Measurements from ENCODE around the gene SLIT3.

The SLIT3 gene

DNA sequence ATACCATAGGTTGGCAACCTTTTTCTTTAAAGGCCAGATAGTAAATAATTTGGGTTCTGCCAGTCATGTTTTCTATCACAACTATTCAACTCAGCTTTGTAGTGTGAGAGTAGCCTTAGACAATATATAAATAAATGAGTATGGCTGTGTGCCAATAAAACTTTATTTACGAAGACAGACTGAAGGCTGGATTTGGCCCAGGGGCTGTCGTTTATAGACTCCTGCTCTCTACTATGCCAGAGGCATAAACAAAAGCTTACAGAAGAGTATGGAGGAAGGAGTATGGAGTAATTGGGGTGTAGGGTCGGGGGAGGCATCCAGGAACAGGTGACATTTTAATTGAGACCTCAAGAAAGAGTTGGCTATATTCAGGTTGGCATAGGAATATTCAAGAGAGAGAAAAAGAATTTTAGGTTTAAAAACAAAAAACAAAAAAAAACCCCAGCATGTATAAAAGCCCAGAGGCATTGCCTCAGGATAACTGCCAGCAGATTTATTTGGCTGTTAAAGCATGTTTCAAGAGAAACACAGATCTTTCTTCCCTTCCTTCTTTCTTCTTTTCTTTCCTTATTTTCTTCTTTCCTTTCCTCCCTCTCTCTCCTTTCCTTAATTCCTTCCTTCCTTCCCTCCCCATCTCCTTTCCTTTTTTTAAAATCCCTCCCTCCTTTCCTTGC lies 39.9 kb downstream of the SLIT3 start:
- no peak for DNase-seq

DNA sequence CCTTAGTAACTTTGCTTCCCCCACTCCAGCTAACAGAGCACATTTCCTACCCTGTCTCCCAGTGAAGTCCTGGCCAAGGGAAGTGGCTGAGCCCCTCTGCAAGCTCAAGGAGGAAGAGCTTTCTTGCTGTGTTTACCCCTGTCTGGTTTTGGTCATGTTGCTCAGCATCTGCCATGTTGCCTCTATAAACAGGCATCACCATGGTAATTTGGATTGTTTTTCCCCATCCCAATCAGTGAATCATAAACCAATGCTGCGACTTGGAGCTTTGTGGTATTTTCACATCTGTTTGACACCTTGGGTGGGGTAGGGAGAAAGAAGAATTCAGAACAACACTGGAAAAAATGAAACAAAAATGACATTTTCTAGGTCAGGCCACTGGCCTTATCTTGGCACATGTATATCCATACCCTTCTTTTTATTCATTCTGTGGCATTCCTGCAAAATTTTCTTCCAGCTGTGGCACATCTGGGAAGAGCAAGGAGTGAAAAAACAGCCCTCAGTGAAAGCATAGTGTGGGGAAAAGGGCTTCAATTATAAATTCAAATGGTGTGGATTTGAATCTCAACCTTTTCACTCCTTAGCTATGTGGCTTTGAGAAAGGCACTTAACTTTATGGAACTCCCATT lies 42.5 kb downstream of the SLIT3 start:
- DNase-seq: no peak

DNA sequence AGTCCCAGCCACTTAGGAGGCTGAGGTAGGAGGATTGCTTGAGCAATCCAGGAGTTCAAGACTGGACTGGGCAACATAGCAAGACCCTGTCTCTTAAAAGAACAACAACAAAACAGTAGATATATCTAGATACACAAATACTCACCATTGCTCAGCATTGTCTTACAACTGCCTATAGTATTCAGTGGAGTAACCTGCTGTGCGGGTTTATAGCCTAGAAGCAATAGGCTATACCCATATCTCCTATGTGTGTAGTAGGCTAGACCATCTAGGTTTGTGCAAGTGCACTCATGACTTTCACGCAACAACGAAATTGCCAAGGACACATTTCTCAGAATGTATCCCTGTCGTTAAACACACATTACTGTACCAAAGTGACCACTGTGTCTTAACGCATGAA lies 44.7 kb downstream of the SLIT3 start:
- no peak for DNase-seq

DNA sequence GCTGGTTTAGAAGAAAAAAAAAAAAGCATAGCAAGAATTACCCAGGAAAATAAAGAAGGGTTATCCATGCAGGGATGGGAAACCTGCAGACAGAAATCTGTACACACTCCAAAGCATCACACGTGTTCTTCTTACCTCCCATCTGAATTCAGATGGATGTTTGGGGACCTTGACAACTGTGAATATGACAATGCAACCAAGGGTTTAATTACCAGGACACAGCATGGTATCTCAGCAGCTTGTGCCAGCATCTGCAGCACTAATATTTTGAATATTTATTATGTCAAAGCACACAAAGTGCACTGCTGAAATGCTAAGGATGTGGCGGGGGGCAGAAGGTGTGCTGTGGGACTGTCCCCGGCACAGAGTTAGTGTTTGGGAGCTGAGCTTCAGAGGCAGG lies 47.9 kb downstream of the SLIT3 start:
- no peak for DNase-seq

DNA sequence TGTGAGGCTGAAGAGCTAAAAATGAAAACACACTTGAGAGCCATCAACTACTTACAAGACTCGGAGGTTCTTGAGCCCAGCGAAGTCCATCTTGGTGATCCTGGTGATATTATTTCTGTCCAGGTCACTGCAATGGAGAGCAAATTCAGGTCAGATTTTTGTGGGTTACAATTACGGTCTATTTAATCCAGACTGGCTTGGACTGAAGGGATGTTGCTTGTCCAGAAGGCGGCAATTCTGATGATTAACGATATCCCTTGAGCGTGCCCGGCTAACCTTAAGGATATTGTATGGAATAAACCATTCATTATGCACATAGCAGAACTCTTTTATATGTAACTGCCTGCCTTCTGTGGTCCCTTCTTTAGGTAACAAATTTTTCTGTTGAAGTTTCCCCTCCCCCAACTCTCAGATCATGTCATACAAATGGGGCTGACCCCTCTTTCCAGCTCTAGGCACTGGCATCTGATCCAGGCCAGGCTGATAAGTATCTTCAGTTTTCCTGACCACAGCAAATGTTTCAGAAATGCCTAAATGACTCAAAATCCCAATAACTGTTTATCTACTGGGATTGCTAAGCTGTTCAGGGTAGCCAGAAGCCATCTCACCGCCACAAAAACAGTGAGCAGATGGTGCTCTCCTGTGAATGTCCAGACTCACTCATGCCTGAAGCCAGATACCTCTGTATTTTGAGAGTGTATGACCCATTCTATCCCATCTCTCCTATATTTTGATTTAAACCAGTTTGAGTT lies 49.4 kb downstream of the SLIT3 start:
- DNase-seq: no peak

DNA sequence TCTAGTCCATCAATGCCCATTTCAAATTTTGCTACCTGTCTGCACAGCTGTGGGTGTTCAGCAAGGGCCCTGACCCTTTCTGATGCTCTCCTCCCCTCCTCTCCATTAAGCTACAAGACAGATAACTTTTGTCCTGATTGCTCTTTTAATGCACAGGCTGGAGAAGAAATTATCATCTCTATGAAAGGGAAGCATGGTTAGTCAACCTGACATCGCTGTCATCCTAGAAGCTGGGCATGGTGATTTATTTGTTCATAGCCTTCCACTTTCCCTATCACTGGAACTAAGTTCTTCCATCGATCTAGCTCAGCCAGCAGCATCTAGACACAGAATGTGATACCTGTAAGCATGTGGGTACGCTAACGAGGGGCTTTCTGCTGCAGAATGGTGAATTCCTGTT lies 50.1 kb downstream of the SLIT3 start:
- no peak for DNase-seq

DNA sequence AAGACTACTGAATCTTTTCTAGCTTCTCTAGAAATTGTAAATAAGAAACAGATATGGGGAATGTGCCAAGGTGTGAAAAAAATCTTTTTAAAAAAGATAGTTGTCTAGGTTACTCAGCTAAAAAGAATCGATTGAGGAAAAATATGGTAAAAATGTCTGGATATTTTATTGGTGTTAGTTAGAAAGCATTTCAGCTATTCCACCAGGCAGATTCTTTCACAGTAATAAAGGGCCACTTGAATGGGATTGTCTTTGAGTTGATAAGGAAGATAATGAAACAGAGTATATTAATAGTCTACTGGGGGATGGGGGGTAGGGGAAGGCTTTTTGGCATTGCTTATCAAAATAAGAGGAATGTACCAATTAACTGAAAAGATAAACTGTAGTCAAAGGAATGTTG lies 51.9 kb downstream of the SLIT3 start:
- DNase-seq: no peak

DNA sequence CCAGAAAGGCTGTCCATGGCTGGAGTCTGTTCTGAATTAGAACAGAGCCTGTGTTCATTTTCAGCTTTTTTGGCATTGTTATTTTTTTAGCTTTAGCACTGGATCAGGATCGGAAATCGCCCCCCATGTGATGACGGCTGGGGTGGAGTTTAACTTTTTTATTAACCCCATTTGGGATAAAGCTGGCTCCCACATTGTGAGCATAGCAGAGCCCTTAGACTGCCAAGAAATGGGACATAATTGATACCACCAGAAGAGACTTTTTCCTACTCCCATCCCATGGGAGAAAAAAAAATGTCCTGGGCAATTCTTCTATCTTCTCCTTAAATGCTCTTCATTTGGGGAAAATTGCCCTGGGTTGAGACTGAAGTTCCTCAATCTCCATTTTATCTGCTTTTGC lies 52.4 kb downstream of the SLIT3 start:
- DNase-seq: no peak

DNA sequence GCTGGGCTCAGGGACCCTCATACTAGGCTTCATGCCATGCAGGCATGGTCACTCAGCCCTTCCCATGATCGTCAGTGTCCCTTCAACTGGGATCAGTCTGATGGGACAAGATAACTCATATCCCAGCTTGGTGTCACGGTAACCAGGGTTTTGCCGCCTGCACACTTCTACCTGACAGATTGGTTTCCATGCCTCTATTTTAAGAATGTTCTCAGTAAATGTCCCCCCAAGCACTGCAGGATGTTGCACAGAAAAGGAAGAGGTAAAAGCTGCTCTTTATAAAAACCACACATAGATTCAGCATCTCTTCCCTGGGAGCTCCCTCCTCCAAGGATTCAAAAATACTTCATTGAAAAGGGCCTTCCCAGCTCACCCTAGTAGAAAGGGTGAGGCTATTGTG lies 56.1 kb downstream of the SLIT3 start:
- no peak for DNase-seq

DNA sequence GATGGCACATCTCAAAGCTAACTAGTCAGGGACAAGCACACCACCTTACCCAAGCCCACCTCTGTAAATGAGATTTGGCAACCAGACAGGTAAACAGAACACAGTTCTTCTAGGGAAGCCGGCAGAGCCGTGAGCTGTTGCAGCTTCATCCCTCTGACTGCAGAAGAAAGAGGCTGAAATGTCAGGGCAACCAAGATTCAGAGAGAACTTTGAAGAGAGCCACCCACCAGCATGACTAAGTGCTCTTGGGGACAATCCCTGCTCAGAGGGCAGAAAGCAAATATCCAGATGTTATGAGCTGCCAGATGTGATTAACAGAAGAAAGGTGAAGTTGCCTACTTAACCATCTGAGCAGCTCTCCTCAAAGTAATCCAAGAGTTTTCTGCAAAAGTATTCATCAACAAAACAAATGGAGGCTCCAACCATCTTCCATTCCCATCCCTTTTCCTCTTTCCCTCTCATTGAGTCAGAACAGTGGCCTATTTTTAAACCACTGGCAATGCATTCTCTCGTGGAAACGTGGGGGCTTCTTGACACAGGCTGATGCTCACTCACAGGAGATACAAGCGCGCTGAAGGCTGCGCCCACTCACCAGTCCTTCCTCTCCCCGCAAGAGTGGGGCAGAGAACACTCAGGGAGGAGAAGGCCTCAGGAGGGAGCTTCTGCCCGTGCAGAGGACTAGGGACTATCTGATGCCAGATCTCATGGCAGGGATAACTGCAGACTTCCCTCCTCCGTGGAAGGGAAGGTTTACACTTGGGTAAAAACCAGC lies 57.1 kb downstream of the SLIT3 start:
- DNase-seq: no peak

DNA sequence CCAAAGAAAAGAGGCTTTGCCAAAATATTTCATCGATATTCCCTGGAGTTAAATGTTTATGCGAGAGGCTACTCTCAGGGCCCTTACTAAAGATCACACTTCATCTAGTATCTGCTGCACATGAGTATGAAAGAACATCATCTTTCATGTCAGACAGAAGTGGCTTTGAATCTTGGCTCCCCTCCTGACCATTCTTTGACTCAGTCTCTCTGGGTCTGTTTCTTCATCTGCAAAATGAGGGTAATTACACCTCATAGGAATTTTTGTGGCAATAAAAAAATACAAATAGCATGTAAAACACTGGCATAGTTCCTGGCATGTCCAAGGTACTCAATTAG lies 58.1 kb downstream of the SLIT3 start:
- DNase-seq: no peak

DNA sequence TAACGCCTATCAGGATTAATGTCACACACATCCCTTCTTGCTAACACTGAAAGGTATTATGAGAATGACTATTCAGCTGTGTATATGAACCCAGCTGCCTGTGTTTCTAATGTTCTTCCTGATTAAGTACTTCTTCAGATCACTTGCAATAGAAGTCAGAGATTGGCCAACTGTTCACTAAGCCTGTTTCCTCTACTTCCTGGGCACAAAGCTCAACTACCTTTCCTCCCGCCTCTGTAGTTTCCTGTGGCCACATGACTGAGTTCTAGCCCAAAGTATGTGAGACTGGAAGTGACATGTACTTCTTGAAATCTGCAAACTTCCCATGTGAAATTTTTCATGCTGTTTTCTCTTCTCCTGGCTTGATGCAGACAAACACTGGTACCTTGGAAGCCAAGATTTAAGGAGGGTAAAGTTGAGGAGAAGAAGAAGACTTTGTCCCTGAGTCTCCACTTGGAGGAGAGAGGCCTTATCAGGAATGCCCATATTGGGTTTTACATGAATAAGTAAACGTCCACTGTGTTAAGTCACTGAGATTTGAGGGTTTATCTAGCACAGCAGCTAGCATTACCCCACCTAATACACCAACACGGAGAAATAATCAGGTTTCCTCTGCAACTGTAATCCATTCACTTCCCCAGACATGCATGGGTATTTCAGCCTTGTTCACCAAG lies 58.6 kb downstream of the SLIT3 start:
- no peak for DNase-seq

DNA sequence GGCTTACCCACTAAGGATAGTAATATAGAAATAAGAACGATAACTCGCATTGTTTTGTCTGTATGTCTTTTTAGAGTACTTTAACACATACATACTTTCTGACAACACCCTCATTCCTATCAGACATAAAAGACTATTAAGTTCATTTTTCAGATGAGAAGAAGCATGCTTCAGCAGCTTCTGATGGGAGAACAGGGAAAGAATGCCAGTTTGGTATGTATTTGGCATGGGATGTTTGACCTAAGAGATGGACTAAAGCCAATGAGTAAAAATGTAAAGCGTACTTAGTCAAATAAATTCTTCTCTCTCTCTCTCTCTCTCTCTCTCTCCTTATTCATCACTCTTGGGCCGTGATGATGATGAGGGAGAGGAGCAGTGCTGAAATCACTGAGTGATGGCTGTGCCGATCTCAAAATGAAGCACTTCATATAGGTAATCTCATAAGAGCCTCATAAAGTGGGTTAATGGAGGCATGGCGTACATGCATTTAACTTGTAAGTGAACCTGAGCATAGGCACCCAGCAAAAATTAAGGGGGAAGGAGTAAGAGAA lies 71.5 kb downstream of the SLIT3 start:
- no peak for DNase-seq

DNA sequence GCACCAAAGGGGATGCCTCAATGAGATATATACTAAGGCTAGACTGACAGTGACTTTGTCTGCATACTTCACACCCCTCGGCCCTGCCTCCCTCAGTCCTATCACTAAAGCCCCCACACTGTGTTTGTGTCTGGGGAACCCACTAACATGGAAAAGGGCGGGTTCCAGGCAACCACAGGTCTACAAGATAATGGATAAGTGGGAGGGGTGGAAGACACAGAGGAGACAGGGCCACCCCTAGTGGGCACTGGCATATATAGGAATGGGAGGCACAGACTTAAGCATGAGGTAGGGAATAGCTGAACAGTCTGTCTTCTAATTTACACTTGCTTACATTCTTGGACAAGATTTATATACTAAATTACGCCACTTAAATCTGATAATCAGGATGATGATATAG lies 74.0 kb downstream of the SLIT3 start:
- DNase-seq: no peak

DNA sequence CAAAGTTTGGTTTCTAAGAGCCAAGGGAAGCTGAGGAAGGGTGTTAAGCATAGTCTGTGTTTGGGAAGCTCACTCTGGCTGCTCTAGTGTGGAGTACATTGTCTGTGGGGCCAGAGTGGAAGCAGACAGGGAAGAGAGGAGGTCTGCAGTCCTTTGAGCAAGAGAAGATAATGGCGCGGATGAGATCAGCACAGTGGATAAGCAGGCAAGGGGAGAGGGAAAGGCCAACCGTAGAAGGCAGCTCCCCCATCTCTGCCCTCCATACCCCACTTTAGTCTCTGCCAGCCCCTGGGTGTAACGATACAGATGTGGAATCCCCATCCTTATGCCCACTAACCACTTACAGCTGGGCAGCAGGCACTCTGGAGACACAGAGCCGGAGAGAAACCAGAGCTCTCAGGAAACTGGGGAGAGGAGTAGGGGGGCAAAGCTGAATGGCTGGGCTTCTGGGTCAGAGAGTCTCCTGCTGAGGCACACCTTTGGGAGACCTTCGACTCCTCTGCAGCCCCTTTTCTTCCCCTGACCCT lies 75.0 kb downstream of the SLIT3 start:
- no peak for DNase-seq

DNA sequence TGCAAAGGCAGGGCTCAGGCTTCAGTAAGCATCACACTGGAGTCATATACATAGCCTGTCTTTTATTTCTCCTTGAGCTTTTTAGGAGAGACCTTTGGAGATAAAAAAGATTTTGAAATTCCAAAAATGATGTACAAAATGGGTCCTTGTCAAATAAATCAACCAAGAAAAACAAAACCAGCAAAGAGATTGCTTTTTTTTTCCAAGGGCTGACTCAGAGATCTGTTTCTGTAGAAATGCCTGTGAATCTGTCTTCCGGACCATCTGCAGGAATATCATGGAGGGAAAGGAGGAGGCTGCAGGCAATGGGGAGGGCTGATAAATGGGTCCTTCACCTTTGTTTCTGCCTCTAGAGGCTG lies 77.4 kb downstream of the SLIT3 start:
- no peak for DNase-seq

DNA sequence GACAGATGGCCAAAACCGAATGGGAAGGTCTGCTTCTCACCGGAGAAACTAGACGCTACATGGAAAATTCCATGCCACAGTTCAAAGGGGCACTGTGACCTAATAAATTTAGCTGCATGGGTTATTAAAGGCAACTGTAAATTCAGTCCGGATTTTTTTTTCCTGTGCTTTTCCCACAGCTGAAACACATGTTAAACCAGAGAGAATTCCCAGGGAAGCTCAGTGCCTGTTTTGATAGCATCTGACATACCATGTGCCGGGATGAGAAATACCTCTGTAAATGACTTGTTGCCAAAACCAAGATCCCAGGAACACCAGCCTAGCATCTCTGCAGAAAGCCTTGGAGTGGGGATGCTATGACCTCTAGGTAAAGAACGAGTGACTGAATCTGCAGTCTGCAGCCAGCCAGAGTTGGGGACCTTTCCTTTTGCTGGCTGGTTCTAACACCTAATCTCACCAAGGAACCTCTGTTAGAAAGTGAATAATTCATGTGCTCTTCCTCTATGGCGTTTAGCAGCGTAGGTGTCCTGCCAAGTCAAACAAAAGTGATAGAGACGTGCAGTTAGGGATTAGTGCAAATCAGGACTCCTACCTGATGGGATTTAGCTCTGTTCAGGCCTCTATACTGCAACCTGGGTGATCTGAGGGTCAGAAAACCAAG lies 77.9 kb downstream of the SLIT3 start:
- no peak for DNase-seq

DNA sequence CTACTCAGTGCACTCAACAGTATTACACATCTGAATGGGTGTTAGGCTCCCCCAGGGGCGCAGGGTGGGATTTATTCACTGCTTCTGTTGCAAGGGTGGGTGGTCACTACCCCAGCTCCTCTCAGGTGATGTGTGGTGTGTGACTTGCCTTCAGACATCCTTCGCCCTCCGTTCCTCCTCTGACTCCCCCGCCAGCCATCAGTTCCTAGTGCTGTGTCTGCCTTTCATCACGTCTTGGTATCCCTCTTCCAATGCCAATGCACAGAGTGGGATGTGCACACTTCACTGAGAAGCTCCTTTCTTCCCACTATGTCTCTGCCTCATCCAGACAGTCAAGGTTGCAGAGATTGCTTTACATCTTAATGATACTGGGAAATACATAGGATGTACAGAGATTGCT lies 79.4 kb downstream of the SLIT3 start:
- DNase-seq: no peak

DNA sequence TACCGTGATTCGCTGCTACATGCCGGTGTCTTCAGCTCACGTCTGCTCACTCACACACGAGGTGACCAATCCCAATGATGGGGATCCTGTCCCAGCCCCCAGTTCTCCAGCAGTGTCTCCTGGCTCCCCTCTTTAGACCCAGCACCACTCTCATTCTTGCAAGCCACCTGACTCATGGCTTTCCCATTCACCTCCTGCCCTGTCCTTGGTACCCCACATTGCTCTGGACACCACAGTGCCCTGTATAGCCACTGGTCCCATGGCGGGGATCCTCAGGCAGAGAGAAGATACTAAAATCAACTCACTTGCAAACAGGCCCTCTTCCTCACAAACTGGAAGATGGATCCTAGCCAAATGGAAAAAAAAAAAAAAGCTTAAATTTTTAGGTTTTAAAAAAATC lies 81.0 kb downstream of the SLIT3 start:
- no peak for DNase-seq

DNA sequence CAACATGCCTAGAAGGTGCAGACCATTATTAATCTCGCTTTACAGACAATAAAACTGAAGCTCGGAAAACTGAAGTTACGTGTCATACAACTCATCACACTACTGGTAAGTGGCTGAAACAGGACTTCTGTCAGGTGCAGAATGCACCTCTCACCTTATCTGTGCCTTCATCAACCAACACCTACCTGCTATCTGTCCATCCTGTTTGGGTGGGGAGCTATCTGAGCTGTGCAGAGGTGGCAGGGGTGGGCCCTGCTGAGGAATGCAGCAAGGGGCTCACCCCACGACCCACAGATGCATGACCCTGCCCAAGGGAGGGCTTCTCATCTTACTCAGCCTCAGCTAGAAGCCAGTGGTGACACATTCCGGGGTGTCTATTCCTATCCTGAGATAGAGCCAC lies 81.6 kb downstream of the SLIT3 start:
- DNase-seq: no peak

DNA sequence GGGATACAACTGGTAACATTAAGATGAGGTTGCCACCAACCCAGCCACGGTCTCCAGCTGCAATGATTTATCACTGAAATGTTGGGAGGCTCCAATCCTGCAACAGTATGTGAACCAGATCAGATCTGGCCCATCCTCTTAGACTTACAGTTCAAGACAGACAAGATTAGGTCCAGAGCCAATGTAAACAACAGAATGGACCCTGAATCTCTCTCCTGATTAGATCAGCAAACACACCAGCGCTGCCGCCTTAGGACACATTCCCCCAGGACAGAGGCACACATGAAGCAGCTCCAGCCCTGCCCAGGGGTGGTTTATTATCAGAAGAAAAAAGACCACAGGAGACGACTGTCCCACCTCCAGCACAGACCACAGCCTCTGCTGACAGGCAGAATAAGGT lies 82.1 kb downstream of the SLIT3 start:
- DNase-seq: no peak

DNA sequence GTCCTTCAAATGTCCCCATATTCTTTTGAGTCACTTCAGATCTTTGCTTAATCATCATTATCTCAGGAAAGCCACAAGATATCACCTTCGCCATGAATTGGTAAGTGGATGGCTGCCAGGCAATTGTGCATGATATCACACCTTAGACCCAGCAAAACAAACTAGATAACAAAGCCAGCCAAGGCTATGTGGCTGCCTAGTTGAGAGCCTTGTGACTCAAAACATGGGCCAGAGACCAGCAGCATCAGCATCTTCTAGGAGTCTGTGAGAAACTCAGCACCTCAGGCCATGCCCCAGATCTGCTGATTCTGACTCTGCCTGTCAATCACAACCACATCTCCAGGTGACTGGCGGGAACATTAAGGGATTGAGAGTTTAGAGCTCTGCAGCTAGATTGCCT lies 82.8 kb downstream of the SLIT3 start:
- DNase-seq: no peak

Data from activated naive CD4-positive, alpha-beta T cell treated with anti-CD3 and anti-CD28 coated beads, Interleukin-2, amount 50 U/mL, for 16 hours (primary cell).